Measurements from ENCODE around the gene CBY3.
"Not testable (repeated sequence)": the region's sequence is repeated elsewhere in the genome, so short reads cannot be mapped to it uniquely, and the experiment has no call there.

CBY3 gene

DNA sequence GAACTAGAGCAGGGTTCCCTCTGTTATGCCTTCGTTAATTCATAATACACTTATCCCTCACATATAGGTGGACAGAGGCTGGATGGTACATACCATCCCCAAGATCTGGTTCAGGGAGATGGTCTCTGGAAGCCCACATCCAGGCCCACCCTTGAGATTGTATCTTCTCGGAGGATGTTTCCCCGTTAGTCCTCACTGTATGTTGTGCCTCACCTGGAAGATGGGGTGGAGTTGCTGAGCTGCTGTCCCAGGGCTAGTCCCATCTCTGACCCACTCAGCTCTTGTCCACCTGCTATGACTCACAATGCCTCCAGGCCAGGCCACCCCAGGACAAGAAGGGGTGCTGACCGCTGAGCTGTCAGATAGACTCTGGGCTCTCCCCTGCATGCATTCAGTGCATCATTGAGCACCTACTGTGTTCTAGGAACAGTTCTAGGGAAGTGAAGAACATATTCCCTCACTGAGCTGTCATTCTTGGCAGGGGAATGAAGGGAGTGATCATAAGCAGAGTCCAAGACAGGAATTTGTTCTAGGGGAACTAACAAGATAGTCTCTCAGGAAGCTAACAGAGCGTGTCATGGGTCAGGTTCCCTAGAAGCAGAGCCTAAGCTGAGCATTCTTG, at the start of gene CBY3:
Gene CBY3 (minus strand): TSS at position 255 of the 622 bp plus-strand sequence. CDS start 116 bp downstream, at position 139.
- no peak for DNase-seq

DNA sequence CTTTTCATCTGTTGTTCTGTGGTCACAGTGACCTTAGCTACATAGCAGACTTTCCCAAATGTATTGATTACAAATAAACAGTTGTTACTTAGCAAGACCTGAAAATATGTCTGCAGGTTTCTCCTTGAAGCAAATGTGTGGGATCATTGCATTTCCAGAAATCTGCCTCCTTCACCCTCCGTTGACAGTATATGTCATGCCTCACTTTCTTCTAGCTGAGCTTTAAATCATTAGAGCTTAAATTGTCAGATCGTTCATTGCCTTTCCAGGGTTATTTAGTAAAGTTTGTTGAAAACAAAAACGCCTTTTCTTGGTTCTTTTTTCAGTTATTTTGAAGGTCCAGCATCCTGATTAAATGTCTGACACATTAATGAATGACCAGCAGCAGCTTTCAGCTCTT, 49.5 kb upstream of the CBY3 start:
- DNase-seq = no peak

DNA sequence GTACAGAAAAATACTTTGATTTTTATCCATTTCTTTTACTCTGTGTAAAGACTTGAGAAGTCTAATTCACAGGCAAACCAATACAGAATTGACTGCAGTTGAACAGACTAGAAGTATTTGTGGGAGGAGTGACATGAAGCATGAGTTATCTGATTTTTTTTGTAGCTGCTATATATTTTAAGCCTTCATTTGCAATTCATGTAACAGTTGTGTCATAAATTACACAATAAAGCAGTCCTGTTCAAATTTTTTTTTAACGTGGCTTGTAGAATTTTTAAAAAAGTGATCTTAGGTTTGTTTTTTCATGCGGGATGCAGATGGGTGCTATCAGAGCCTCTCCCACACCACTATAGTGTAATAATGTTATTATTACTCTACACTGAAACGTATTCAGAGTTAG, 48.9 kb upstream of the CBY3 start:
- no peak for DNase-seq

DNA sequence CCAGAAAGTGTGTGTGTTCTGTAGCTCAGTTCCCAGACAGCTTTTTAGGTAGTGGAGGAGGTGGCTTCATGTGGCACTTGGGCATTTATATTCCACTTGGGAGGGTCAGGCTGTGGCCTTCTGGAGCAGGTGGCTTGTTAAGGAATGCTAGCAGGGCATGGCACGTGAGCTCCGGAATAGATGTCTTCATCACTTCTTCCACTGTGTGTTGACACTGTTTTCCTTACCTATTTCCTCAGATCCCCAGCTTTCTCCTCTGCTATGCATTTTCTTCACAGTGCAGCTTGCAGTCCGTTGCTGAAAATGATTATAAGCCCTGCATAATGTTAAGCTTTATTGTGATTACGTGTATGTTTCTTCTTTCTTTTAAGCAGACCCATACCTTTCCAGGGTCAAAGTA, 48.5 kb upstream of the CBY3 start:
- DNase-seq = no peak

DNA sequence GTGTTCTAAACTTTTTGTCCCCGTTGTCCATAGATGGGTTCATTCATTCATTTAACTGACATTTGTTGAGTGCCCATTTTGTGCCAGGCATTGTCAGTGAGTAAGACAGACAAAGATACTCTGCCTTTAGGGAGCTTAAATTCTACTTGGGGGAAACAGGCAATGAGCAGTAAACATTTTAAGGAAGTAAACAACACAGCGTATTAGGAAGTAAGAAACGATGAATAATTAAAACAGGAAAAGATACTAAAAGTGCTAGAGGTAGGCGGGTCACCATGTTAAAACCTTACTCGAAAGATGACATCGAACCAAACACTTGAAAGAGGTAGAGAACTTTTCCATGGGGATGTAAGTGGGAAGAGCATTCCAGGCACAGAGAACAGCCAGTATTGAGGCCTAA, 46.3 kb upstream of the CBY3 start:
- DNase-seq = no peak

DNA sequence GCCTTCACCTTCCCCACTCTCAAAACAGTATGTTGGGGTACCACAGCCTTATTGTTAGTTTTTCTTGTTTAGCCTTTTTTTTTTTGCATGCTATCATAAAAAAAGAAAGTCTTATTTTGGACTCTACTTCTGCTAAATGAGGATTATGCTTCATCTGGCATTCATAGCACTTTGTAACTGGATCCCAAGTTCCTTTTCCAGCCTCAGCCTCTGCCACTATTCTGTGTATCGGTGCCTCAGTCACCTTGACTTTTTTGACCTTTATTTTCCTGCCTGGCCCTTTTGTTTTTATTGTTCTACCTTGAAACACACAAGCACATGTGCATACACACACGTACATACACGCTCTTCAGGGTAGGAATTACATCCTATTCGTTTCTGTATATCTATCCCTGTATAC, 43.3 kb upstream of the CBY3 start:
- no peak for DNase-seq

DNA sequence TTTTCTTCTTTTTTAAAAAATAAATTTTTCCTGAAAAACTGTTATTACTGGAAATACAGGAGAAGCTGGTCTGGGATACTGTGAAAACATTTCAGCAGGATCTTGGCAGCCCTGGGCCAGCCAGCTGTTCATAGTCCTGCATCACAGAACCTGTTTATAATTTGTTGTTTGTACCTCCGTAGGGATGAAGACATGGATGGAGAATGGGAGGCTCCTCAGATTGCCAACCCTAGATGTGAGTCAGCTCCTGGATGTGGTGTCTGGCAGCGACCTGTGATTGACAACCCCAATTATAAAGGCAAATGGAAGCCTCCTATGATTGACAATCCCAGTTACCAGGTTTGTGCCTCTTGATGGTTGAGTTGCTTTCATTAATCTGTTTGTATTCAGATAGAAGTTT, 39.4 kb upstream of the CBY3 start:
- DNase-seq = no peak

DNA sequence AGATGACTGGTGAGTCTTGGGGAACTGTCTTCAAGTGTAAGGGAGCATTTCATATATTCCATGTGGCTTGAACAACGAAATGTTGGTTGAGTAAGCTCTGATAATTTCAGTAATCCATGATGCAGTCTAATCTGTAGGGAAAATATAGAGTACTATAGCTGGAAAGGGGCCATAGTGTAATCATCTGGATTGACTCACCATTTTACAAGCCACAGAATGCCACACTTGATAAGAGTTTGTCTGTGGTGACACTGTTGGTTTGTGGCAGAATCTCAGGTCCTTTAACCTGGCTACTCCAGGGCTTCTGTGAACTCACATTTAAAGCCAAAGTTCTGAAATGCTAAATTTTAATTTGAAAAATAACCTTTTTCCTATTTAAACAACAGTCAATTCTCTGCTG, 35.5 kb upstream of the CBY3 start:
- no peak for DNase-seq

DNA sequence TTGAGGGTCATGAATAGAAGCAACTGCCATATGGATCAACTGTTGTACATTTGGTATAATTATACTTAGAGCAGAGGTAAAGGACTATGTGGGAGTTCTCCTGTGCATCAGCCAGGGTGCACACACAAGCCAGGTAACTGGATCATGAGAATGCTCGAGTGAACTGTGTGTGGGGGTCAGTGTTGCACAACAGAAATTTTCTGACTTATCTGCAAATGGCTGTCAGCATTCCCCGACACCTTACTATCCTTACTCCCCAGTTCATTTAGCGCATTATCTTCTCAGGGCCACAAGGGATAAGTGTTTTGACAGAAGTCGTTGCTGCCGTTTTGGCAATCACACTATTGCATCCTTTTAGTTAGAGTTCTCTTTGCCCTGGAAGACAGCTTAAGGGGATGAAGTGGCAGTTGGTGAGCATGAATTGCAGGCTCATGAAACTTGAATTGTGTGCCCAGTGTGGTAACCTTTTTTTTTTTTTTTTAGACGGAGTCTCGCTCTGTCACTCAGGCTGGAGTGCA, 19.6 kb upstream of the CBY3 start:
- peak; percentile 12 for DNase-seq

DNA sequence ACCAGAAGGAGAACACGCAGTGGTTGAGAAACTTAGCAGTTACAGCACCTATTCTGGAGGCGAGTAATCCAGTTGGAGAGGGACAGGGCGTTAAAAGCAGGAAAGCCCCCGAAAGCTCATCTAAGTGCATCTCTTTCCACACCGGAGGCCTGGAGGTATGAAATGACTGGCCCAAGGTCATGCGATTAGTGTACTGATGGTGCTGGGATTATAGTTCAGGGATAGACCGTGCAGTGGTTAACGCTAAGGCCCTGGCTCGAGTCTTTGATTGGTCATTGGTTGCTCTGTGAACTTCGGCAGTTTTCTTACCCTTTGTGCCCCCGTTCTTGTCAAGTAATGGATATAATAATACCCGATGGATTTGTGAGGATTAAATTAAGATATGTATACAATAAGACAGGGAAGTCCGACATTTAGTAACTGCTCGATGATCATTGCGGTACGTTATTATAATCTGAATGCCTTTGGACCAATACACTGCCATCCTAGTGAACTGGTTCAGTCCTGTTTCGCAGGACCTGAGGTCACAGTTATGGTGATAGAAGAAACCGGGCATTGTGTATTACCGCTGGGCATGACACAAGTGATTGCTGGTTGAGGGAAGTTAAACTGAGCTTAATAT, 18.9 kb upstream of the CBY3 start:
- peak; percentile 66 for DNase-seq

DNA sequence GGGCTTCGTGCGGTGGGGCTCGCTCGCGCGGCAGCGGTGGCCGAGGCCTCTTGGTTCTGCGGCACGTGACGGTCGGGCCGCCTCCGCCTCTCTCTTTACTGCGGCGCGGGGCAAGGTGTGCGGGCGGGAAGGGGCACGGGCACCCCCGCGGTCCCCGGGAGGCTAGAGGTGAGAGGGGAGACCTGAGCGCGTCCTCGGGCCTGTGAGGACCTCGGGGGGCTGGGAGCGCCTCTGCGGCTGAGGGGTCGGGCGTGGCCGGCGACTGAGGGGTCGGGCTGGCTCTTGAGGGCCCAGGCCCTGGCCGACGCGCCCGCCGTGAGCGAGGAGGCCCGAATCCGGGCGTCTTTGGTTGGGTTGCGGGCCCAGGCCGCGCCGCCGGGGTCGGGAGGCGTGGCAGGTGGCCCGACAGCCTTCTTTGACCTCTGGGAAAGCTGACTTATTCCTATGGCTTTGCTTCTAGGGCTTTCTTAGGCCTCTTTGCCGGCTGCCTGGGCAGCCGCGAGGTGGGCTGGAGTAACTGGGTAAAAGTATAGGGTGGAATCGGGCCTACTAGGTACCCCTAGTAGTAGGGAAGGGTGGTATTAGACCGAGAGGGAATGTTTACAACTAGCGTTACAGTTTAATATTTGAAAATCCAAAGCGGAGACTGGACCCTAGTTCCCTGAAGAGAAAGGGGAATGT, 18.2 kb upstream of the CBY3 start, which contains the start of gene CANX:
Gene CANX (plus strand): TSS at position 33 of the 681 bp plus-strand sequence. CDS start 6,715 bp downstream, outside the sequence.
- DNase-seq = no peak

DNA sequence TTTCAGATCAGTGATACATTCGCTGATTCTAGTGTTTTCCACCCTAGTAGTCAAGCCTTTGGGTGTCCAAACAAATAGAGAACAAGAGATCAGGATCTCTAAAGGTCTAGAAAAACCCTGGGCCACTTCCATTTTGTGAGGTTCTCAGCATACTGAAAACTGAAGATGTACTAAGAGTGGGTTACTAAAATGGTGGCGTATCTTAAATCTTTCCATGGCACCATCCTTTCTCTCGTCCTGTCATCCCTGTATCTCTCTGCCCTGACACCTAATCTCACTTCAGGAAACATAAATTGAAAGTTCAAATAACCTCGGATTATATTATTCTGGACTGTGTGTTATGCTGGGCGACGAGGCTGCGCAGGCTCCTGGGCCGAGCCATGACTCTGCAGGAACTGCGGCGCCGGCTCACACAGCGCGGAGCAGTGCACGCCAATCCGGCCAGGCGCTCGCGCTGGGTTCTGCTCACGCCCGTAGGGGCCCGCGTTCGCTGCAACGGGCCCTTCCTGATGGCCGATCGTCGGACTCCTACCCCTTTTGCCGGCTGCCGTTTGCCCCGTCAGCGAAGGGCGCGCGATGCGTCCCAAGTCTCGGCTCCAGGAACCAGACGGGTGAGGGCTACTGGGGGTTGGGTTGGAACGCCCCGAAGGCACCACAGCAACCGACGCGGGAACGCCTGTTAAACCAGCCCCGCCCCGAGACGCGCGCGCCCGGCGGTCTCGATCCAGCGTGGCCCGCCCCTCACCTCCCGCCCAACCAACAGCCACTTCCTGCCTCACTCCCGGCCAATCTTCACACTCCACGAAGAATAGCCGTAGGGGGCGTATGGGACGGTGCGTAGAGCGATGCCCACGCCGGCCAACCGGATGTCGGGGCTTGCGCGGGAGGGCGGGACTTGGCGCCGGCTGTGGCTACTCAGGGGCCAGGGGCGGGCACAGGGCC, 17.4 kb upstream of the CBY3 start:
- DNase-seq = peak; percentile 100

DNA sequence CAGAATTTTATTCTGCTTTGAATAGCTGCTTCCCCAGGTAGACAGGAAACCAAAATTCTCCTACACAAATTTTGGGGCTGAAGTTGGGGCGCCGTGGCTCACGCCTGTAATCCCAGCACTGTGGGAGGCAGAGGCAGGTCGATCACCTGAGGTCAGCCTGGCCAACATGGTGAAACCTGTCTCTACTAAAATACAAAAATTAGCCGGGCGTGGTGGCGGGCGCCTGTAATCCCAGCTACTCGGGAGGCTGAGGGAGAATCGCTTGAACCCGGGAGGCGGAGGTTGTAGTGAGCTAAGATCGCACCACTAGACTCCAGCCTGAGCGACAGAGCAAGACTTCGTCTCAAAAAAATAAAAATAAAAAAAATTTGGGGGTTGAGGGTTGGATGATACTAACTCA, 16.7 kb upstream of the CBY3 start:
- DNase-seq = not testable (repeated sequence)

DNA sequence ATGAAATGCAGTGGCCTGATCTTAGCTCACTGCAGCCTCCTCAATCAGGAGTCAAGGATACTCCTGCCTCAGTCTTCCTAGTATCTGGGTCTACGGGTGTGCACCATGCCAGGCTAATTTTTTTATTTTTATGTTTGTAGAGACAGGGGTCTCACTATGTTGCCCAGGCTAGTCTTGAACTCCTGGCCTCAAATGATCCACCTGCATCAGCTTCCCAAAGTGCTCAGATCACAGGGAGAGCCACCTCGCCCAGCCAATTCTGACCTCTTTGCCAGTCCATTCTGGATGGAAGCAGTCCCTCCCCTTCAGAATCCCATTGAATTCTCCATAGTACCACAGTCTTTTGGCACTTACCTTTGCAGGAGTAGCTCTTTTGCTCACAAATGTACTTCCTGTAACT, 16.3 kb upstream of the CBY3 start:
- DNase-seq = no peak

DNA sequence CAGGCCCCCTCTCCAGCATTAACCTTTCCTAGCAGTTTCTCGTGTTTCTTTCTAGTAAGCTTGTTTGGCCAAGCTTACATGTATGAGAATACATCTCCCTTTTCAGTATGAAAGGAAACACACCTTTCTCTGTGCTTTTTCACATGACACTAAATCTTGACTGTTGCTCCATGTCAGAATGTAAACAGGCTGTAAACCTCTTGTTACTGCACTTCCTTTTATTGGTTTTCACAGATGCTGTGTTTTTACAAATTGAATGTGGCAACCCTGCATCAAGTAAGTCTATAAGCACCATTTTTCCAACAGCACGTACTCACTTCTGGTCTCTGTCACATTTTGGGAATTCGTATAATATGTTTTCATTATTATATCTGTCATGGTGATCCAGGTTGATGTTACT, 15.8 kb upstream of the CBY3 start:
- DNase-seq = no peak

DNA sequence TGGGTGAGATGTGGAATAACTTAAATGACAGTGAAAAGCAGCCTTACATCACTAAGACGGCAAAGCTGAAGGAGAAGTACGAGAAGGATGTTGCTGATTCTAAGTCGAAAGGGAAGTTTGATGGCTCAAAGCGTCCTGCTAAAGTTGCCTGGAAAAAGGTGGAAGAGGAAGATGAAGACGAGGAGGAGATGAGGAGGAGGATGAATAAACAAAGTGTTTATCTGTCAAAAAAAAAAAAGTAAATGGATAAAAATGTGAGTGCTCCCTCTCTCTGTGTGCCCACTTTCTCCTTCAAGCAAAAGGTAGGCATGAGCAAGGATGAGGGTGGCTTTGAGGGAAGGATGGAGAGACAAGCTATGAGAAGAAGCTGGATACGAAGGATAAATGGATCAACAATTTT, 13.7 kb upstream of the CBY3 start:
- no peak for DNase-seq

DNA sequence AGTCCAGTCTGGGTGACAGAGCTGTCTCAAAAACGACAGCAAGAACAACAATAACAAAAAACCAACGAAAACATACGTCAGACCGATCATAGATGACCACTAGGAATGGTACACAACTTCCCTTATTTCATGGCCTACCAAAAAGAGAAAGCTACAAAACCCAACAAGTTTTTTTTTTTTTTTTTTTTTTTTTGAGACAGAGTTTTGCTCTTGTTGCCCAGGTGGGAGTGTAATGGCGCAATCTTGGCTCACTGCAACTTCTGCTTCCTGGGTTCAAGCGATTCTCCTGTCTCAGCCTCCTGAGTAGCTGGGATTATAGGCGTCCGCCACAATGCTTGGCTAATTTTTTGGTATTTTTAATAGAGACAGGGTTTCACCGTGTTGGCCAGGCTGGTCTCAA, 8.4 kb upstream of the CBY3 start:
- not testable (repeated sequence) for DNase-seq

DNA sequence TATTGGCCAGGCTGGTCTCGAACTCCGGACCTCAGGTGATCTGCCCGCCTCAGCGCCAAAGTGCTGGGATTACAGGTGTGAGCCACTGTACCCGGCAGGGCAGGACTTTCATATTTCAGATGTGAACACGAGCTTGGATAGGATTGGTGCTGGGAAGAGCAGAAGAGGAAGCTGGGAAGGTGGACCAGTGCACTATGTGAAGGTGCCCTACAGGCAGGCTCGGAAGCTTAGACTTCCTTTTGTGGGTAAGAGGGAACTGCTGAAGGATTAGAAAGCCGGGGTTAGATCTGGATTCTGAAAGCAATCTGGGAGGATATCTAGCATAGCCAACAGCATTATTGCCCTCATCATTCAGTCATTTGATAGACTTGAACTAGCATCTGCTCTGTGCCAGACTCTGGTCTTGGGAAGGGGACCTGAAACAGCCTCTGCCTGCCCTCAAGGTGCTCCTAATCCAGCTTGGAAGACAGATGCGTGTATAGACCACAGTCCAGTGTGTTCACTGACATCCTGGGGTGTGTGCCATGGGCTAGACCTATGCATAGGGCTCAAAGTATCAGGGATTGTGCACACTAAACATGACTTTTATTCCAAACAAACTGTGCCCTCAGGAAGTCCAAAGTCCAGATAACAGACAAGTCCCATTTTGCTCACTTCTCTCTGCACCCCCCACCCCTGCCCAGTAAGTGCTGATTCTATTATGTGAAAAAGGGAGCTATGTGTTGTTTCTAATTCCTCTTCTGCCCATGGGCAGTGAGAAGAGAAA, 637 bp downstream of the CBY3 start:
- no peak for DNase-seq

DNA sequence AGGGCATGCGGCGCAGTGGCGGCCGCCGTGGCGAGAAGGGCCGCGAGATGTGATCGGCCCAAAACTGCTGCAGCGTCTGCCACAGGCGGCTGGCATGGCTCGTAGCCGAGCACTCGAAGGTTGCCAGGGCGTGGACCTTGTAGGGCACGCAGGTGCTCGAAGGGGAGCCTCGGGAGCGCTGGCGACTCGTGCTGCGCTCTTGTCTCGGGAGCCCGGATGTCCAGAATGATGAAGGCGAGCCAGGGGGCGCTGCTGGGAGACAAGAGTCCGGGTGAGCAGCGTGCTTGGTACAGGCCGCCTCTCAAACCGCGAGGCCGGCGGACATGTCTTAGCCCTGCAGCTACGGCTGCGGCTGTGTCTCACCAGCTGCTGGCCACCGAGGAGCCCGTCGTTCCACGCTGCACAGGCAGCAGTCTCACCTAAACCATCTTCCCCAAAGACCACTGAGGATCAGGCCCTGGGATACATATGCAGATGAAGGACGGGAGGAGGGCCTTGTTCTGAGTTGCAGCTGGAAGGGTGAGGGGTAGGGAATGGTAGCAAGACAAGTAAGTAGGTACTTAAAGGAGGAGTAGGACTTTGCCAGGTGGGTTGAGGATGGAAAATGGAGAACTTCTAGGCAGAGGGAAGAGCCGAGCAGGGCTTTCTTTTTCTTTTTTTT, 1.7 kb downstream of the CBY3 start:
- peak; percentile 93 for DNase-seq

DNA sequence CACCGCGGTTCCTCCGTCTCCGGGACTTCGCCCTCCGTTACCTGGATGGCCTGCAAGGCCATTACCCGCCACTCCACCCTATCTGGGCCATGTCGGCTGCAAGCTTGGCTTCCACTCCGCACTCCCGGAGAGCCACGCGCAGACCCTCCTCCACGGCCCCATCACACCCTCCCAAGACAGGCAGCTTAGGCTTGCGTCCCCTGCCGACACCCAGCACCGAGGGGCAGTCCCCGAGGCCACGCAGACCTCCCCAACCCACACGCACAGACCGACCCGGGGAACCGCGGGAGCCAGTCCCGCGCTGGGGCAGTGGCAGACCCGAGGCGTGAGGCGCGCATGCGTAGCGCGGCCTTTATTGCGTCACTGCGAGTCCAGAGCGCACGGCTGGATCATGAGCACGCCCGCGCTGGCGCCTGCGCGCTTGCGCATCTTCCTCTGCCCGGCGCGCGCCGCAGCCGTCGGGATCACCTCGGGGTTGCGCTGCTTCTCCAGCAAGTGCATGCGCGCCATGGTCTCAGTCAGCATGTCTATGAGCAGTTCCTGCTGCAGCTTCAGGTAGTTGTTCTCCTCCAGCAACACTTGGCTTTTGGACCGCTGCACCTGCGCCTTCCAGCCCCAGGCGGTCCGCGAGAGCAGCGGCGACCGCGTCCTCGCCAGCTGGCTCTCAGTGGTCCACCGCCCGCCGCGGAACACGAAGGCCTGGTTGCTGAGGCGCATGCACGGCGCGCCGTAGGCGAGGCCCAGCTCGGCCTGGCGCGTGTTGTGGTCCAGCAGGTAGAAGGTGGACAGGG, 2.4 kb downstream of the CBY3 start:
- peak; percentile 99 for DNase-seq

DNA sequence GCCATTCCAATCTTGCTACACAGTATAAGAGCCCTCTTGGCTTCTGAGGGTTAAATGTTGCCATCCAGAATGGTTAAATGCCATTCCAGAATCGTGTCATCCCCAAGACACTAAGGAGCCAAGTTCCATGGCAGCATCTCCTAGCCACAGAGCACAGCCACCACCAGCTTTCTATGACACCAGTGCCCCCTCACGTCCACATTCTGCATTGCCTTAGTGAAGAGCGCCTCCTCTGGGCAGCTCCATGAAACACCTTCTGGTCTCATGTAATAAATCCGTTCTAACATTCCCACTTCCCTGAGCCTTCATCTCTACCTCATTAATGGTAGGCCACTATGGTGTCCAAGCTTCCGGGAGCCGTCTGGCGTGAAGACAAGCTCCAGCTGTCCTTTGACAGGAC, 12.4 kb downstream of the CBY3 start:
- DNase-seq = peak; percentile 75

All from eye (tissue), 1 donor.